Uterus (tissue), 2 donors: ENCODE data around the gene SMG5.

Source experiments
- CTCF ChIP-seq, 4 experiments: fragments of 200-600 bp in 2 of 4; fragments of 450-650 bp in 2 of 4; sonication (generic) in 2 of 4; IDR thresholded peaks; one replicate each; pipeline ENCODE4 v1.5.1; 2016 to 2019; ENCODE audit warnings: antibody characterized with exemption in 4 of 4, mild to moderate bottlenecking in 2 of 4, moderate library complexity in 1 of 4
- POLR2A ChIP-seq, 2 donors: fragments of 450-650 bp; IDR thresholded peaks; one replicate each; pipeline ENCODE4 v1.6.1; 2016; ENCODE audit warnings: antibody characterized with exemption in 2 of 2, mild to moderate bottlenecking in 1 of 2, moderate library complexity in 1 of 2

- TF ChIP-seq CTCF (IDR thresholded peaks at IDR 0.05): peak in 1 of 4 experiments; percentile 13
- no peak for TF ChIP-seq POLR2A (IDR thresholded peaks at IDR 0.05)
Measured at GRCh38 chr1:156259805-156260204, 22.8 kb downstream of the SMG5 start.
